ENCODE measurements around the gene PLEKHA7.
"Not testable (repeated sequence)": the region's sequence is repeated elsewhere in the genome, so short reads cannot be mapped to it uniquely, and the experiment has no call there.

PLEKHA7 gene

DNA sequence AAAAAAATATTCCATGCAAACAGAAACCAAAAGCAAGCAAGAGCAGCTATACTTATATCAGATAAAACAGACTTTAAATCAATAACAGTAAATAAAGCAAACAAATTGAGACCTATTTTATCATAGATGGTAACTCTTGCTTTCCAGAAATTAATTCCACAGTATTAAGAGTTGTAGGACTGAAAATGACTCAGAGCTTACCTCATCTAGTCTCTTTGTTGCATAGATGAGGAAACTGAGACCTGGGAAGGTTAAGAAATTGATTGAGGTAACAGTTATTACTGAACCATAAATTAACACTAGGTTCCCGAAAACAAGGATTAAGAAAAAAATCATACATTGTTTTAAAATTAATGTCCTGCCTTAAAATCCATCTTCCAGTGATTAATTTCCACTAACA, 123.8 kb downstream of the PLEKHA7 start:
- peaks cover 2% of the 10 kb centered on the region for H3K79me1 ChIP-seq (replicated peaks; ENCODE audit: low read length, poor library complexity, severe bottlenecking)
- no peak overlapping the region for H3K4ac ChIP-seq (ENCODE audit: low read depth in 1 of 2, low read length in 2 of 2)
- H3K9ac ChIP-seq (ENCODE audit: low read length): no peak overlapping the region
- DNase-seq: no peak
- no peak overlapping the region for H3K23ac ChIP-seq (ENCODE audit: low read length in 2 of 2)
- no peak overlapping the region for H2BK120ac ChIP-seq (ENCODE audit: low read depth, low read length)
- no peak overlapping the region for H2AK5ac ChIP-seq (ENCODE audit: low read length, severe bottlenecking)
- no peak overlapping the region for H3K4me2 ChIP-seq (ENCODE audit: low read length, poor library complexity, severe bottlenecking)
- no peak overlapping the region for H2BK15ac ChIP-seq (ENCODE audit: low read depth, poor library complexity, severe bottlenecking)
- no peak overlapping the region for H2BK12ac ChIP-seq (ENCODE audit: low read length in 2 of 2)
- no peak overlapping the region for H3K4me3 ChIP-seq (ENCODE audit: insufficient read depth in 1 of 2, low read depth in 1 of 2, low read length in 2 of 2)
- no peak overlapping the region for H2BK5ac ChIP-seq (ENCODE audit: low read depth, low read length, poor library complexity, severe bottlenecking)
- no peaks in the 10 kb centered on the region for H3K9me3 ChIP-seq (ENCODE audit: control insufficient read depth, low read length)
- H3K4me1 ChIP-seq (ENCODE audit: control insufficient read depth, insufficient read depth, low read depth, low read length): peaks cover 3% of the 10 kb centered on the region
- H3K36me3 ChIP-seq (ENCODE audit: control insufficient read depth in 1 of 2, insufficient read depth in 2 of 2, low read depth in 1 of 2, low read length in 2 of 2): no peaks in the 10 kb centered on the region
- H2AFZ ChIP-seq (ENCODE audit: low read depth, low read length): no peak overlapping the region
- H4K8ac ChIP-seq (ENCODE audit: low read length): no peak overlapping the region
- no peak overlapping the region for H3K27ac ChIP-seq (ENCODE audit: low read length, poor library complexity, severe bottlenecking)
- H3K27me3 ChIP-seq (ENCODE audit: control insufficient read depth in 1 of 2, insufficient read depth in 1 of 2, low read length in 2 of 2): no peaks in the 10 kb centered on the region
- no peak overlapping the region for H3K18ac ChIP-seq (ENCODE audit: low read depth in 1 of 2, low read length in 2 of 2)
- no CpG with 5 or more reads among the region's 1 CpG for WGBS
- H3K14ac ChIP-seq (ENCODE audit: low read length in 2 of 2): no peak overlapping the region
- H4K91ac ChIP-seq (ENCODE audit: low read length): no peak overlapping the region

DNA sequence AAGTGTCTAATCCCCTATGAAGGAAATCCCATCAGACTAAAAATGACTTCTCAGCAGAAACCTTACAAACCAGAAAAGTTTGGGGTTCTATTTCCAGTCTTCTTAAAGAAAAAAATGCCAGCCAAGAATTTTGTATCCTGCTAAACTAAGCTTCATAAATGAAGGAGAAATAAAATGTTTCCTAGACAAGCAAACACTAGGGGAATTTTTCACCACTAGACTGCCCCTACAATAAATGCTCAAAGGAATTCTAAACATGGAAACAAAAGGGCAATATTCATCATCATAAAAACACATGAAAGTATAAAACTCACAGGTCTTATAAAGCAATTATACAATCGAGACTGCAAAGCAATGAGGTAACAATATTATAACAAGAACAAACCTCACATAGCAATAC, 124.3 kb downstream of the PLEKHA7 start:
- Histone ChIP-seq H2AFZ (ENCODE audit: low read depth, low read length) (no peak overlapping the region), H3K18ac (ENCODE audit: low read depth in 1 of 2, low read length in 2 of 2) (no peak overlapping the region), H3K9ac (ENCODE audit: low read length) (no peak overlapping the region), H2BK120ac (ENCODE audit: low read depth, low read length) (no peak overlapping the region), H3K4me2 (ENCODE audit: low read length, poor library complexity, severe bottlenecking) (no peak overlapping the region), H3K4me1 (ENCODE audit: control insufficient read depth, insufficient read depth, low read depth, low read length) (peaks cover 2% of the 10 kb centered on the region), H3K4me3 (ENCODE audit: insufficient read depth in 1 of 2, low read depth in 1 of 2, low read length in 2 of 2) (no peak overlapping the region), H3K79me1 (replicated peaks; ENCODE audit: low read length, poor library complexity, severe bottlenecking) (peaks cover 2% of the 10 kb centered on the region), H2BK15ac (ENCODE audit: low read depth, poor library complexity, severe bottlenecking) (no peak overlapping the region), H3K27me3 (ENCODE audit: control insufficient read depth in 1 of 2, insufficient read depth in 1 of 2, low read length in 2 of 2) (no peaks in the 10 kb centered on the region), H3K9me3 (ENCODE audit: control insufficient read depth, low read length) (no peaks in the 10 kb centered on the region), H2AK5ac (ENCODE audit: low read length, severe bottlenecking) (no peak overlapping the region), H3K36me3 (ENCODE audit: control insufficient read depth in 1 of 2, insufficient read depth in 2 of 2, low read depth in 1 of 2, low read length in 2 of 2) (no peaks in the 10 kb centered on the region), H2BK12ac (ENCODE audit: low read length in 2 of 2) (no peak overlapping the region), H3K14ac (ENCODE audit: low read length in 2 of 2) (no peak overlapping the region), H2BK5ac (ENCODE audit: low read depth, low read length, poor library complexity, severe bottlenecking) (no peak overlapping the region), H3K23ac (ENCODE audit: low read length in 2 of 2) (no peak overlapping the region), H4K8ac (ENCODE audit: low read length) (no peak overlapping the region), H3K27ac (ENCODE audit: low read length, poor library complexity, severe bottlenecking) (no peak overlapping the region), H4K91ac (ENCODE audit: low read length) (no peak overlapping the region), H3K4ac (ENCODE audit: low read depth in 1 of 2, low read length in 2 of 2) (no peak overlapping the region)
- 80% methylated on average over 1 of the region's 1 CpG for WGBS
- DNase-seq: no peak

DNA sequence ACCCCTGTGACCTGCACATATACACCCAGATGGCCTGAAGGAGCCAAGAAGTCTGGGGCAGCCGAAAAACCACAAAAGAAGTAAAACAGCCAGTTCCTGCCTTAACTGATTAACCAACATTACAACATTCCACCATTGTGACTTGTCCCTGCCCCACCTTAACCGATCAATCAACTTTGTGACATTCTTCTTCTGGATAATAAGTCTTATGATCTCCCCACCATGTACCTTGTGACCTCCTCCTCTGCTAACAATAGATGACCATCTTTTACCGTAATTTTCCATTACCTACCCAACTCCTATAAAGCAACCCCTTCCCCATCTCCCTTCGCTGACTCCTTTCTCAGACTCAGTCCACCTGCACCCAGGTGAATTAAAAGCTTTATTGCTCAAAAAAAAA, 125.2 kb downstream of the PLEKHA7 start:
- not testable (repeated sequence) for H3K23ac ChIP-seq (ENCODE audit: low read length in 2 of 2); H3K4me3 ChIP-seq (ENCODE audit: insufficient read depth in 1 of 2, low read depth in 1 of 2, low read length in 2 of 2); H2AFZ ChIP-seq (ENCODE audit: low read depth, low read length); H3K9me3 ChIP-seq (ENCODE audit: control insufficient read depth, low read length); H3K4me2 ChIP-seq (ENCODE audit: low read length, poor library complexity, severe bottlenecking); H2BK120ac ChIP-seq (ENCODE audit: low read depth, low read length); H3K27ac ChIP-seq (ENCODE audit: low read length, poor library complexity, severe bottlenecking); H2BK12ac ChIP-seq (ENCODE audit: low read length in 2 of 2); H2AK5ac ChIP-seq (ENCODE audit: low read length, severe bottlenecking); H3K36me3 ChIP-seq (ENCODE audit: control insufficient read depth in 1 of 2, insufficient read depth in 2 of 2, low read depth in 1 of 2, low read length in 2 of 2); H3K4ac ChIP-seq (ENCODE audit: low read depth in 1 of 2, low read length in 2 of 2); H3K18ac ChIP-seq (ENCODE audit: low read depth in 1 of 2, low read length in 2 of 2); H4K91ac ChIP-seq (ENCODE audit: low read length); H3K9ac ChIP-seq (ENCODE audit: low read length); H3K14ac ChIP-seq (ENCODE audit: low read length in 2 of 2); H2BK5ac ChIP-seq (ENCODE audit: low read depth, low read length, poor library complexity, severe bottlenecking); H4K8ac ChIP-seq (ENCODE audit: low read length); H2BK15ac ChIP-seq (ENCODE audit: low read depth, poor library complexity, severe bottlenecking); H3K4me1 ChIP-seq (ENCODE audit: control insufficient read depth, insufficient read depth, low read depth, low read length); H3K27me3 ChIP-seq (ENCODE audit: control insufficient read depth in 1 of 2, insufficient read depth in 1 of 2, low read length in 2 of 2); H3K79me1 ChIP-seq (replicated peaks; ENCODE audit: low read length, poor library complexity, severe bottlenecking); DNase-seq
- WGBS: 96% methylated on average over 1 of the region's 4 CpGs

DNA sequence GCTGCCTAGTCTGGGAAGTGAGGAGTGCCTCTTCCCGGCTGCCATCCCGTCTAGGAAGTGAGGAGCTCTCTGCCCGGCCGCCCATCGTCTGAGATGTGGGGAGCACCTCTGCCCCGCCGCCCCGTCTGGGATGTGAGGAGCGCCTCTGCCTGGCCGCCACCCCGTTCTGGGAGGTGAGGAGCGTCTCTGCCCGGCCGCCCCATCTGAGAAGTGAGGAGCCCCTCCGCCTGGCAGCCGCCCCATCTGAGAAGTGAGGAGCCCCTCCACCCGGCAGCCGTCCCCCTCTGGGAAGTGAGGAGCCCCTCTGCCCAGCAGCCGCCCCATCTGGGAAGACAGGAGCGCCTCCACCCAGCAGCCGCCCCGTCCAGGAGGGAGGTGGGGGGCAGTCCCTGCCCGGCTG, 126.3 kb downstream of the PLEKHA7 start:
- not testable (repeated sequence) for H2BK120ac ChIP-seq (ENCODE audit: low read depth, low read length); H2AK5ac ChIP-seq (ENCODE audit: low read length, severe bottlenecking); H3K14ac ChIP-seq (ENCODE audit: low read length in 2 of 2); DNase-seq; H2BK12ac ChIP-seq (ENCODE audit: low read length in 2 of 2); H3K79me1 ChIP-seq (replicated peaks; ENCODE audit: low read length, poor library complexity, severe bottlenecking); H3K4me2 ChIP-seq (ENCODE audit: low read length, poor library complexity, severe bottlenecking); H3K4me1 ChIP-seq (ENCODE audit: control insufficient read depth, insufficient read depth, low read depth, low read length); H3K23ac ChIP-seq (ENCODE audit: low read length in 2 of 2); H3K9me3 ChIP-seq (ENCODE audit: control insufficient read depth, low read length); H3K9ac ChIP-seq (ENCODE audit: low read length); H4K8ac ChIP-seq (ENCODE audit: low read length); H2AFZ ChIP-seq (ENCODE audit: low read depth, low read length); H3K27ac ChIP-seq (ENCODE audit: low read length, poor library complexity, severe bottlenecking); H3K36me3 ChIP-seq (ENCODE audit: control insufficient read depth in 1 of 2, insufficient read depth in 2 of 2, low read depth in 1 of 2, low read length in 2 of 2); H3K4me3 ChIP-seq (ENCODE audit: insufficient read depth in 1 of 2, low read depth in 1 of 2, low read length in 2 of 2); H4K91ac ChIP-seq (ENCODE audit: low read length); H2BK5ac ChIP-seq (ENCODE audit: low read depth, low read length, poor library complexity, severe bottlenecking); H3K18ac ChIP-seq (ENCODE audit: low read depth in 1 of 2, low read length in 2 of 2); H3K4ac ChIP-seq (ENCODE audit: low read depth in 1 of 2, low read length in 2 of 2); H2BK15ac ChIP-seq (ENCODE audit: low read depth, poor library complexity, severe bottlenecking); H3K27me3 ChIP-seq (ENCODE audit: control insufficient read depth in 1 of 2, insufficient read depth in 1 of 2, low read length in 2 of 2)
- 85% methylated on average over 22 of the region's 23 CpGs for WGBS
